ENCODE data around the gene CEP295NL. TPM values are rescaled to one million over a fixed set of nuclear protein-coding genes. Genes with fewer than 3 reads are reported as not detected.
A peak's percentile ranks its signal among the peaks of the same experiment; 100 is the strongest.

Gene CEP295NL
- total RNA-seq, 1 experiment from 2014 or later, result 0.66 TPM

GRCh38 chr17:78873519-78874340 is 29.3 kb downstream of the CEP295NL start:
- Histone ChIP-seq H3K79me2 (ENCODE audit: insufficient read depth, low read length) (no peaks in the 10 kb centered on the region), H3K18ac (ENCODE audit: insufficient read length, low read depth, low read length) (no peak overlapping the region), H4K8ac (replicated peaks; ENCODE audit: insufficient read length, low read depth, low read length) (no peak overlapping the region), H2BK15ac (ENCODE audit: low read depth, low read length) (no peak overlapping the region), H2BK20ac (ENCODE audit: low read depth, low read length, poor library complexity, severe bottlenecking) (no peak overlapping the region), H3K23ac (ENCODE audit: insufficient read length, low read depth, low read length) (no peak overlapping the region), H3K9me3 (ENCODE audit: control insufficient read depth, low read depth, low read length) (no peaks in the 10 kb centered on the region), H3K9ac (ENCODE audit: extremely low read depth, insufficient read length, low read length) (no peak overlapping the region), H4K20me1 (ENCODE audit: control insufficient read depth, insufficient read depth, insufficient read length) (no peaks in the 10 kb centered on the region), H3K23me2 (ENCODE audit: insufficient read length, low read depth, low read length, poor library complexity, severe bottlenecking) (peaks cover 2% of the 10 kb centered on the region), H3K27me3 (ENCODE audit: insufficient read depth, low read length) (no peaks in the 10 kb centered on the region), H3T11ph (ENCODE audit: low read length) (no peak overlapping the region), H4K91ac (ENCODE audit: insufficient read length, low read depth, low read length) (no peak overlapping the region), H3K79me1 (ENCODE audit: insufficient read depth, low read depth, low read length, poor library complexity, severe bottlenecking) (no peaks in the 10 kb centered on the region), H2AK5ac (ENCODE audit: insufficient read length, low read length) (no peak overlapping the region), H3K4me2 (ENCODE audit: insufficient read depth, insufficient read length, low read length) (no peak overlapping the region), H2BK120ac (ENCODE audit: low read depth, low read length, poor library complexity, severe bottlenecking) (no peak overlapping the region), H2BK5ac (ENCODE audit: insufficient read length, low read length) (no peak overlapping the region), H2AFZ (ENCODE audit: low read length) (no peak overlapping the region), H3K4ac (ENCODE audit: low read depth, low read length) (no peak overlapping the region), H3K27ac (ENCODE audit: insufficient read length, low read depth, low read length) (no peak overlapping the region), H4K5ac (ENCODE audit: insufficient read length, low read depth, low read length) (no peak overlapping the region), H3K56ac (ENCODE audit: insufficient read length, low read depth, low read length) (no peak overlapping the region), H3K4me1 (ENCODE audit: insufficient read depth, low read length) (no peaks in the 10 kb centered on the region), H3K14ac (ENCODE audit: insufficient read depth, low read length) (no peak overlapping the region), H2BK12ac (ENCODE audit: insufficient read length, low read depth, low read length) (no peak overlapping the region)
- Mint-ChIP-seq H3K4me1 (peaks cover 6 to 8% of the 10 kb centered on the region in 2 experiments; a peak in 3 of 4 replicates), H3K27me3 (ENCODE audit: low read depth) (no peaks in the 10 kb centered on the region; the same call in 1 of the 2 replicates), H3K9me3 (no peaks in the 10 kb centered on the region), H3K36me3 (ENCODE audit: insufficient read depth in 1 of 3, low read depth in 3 of 3) (peaks cover 6 to 28% (median 28%) of the 10 kb centered on the region in 3 experiments; a peak in 6 of 7 replicates), H3K4me3 (no peak overlapping the region), H3K27ac (peak overlapping the region; percentile 18 to 69 (median 29); a peak in 2 of 7 replicates)
- no CpG with 5 or more reads among the region's 21 CpGs for WGBS (ENCODE audit: extremely low coverage, insufficient read length, low lambda C conversion rate)
- TF ChIP-seq, protein P1, sequence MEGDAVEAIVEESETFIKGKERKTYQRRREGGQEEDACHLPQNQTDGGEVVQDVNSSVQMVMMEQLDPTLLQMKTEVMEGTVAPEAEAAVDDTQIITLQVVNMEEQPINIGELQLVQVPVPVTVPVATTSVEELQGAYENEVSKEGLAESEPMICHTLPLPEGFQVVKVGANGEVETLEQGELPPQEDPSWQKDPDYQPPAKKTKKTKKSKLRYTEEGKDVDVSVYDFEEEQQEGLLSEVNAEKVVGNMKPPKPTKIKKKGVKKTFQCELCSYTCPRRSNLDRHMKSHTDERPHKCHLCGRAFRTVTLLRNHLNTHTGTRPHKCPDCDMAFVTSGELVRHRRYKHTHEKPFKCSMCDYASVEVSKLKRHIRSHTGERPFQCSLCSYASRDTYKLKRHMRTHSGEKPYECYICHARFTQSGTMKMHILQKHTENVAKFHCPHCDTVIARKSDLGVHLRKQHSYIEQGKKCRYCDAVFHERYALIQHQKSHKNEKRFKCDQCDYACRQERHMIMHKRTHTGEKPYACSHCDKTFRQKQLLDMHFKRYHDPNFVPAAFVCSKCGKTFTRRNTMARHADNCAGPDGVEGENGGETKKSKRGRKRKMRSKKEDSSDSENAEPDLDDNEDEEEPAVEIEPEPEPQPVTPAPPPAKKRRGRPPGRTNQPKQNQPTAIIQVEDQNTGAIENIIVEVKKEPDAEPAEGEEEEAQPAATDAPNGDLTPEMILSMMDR (conservative IDR thresholded peaks at IDR 0.05), result no peak
- no peak for DNase-seq

All from H9 (cell line).